Fibroblast of skin of abdomen (primary cell): ENCODE results near the gene TAF11L12. TPM values are rescaled to one million over a fixed set of nuclear protein-coding genes. Genes with fewer than 3 reads are reported as not detected.
"Not testable (repeated sequence)": the region's sequence is repeated elsewhere in the genome, so short reads cannot be mapped to it uniquely, and the experiment has no call there.

Experiments
- DNase-seq: peaks from one replicate; pipeline ENCODE4 v3.0.0-alpha.2; 2013
- polyA plus RNA-seq, 2 experiments: library from polyadenylated mRNA; unstranded; fragments of 120-200 nt; gene quantifications; one replicate each; pipeline ENCODE4 v1.2.1, GENCODE V29; 2013; ENCODE audit not compliant: insufficient read length in 2 of 2

The TAF11L12 gene
- not detected for polyA plus RNA-seq (2013, experiment 1 of 2; ENCODE audit: insufficient read length)
- not detected for polyA plus RNA-seq (2013, experiment 2 of 2; ENCODE audit: insufficient read length)

DNA sequence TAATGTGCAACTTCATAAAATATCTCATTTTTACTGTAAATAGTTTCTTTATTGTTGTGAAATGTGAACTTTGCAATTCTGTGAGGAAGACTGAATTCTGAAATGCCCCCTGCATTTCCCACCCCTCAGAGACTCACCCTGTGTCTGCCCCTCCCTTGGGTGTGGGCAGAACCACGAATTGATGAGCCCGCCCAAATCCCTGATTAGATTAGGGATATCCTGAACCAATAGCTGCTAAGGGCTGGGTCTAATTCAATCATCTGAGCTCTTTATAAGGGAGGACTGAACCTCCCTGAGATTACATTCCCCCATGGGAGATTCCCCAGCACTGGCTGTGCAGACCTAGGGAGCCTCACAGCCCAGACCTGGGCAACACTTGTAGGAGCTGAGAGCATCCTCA is at the start of gene TAF11L12:
TAF11L12 (plus strand) TSS at position 301 of the 400 bp plus-strand sequence.
- not testable (repeated sequence) for DNase-seq

GRCh38 chr5:17585658-17586057 is 24.5 kb upstream of the TAF11L12 start, which contains the start of gene TAF11L7:
Gene TAF11L7, minus strand, starts transcription at chr5:17585758.
- DNase-seq = not testable (repeated sequence)

- DNase-seq = not testable (repeated sequence)
These were observed 19.3 kb upstream of the TAF11L12 start, which contains the start of gene TAF11L8 for GRCh38 chr5:17590860-17591259. Gene TAF11L8, minus strand, starts transcription at chr5:17590960.

- not testable (repeated sequence) for DNase-seq
These were observed 15.9 kb upstream of the TAF11L12 start, which contains the start of gene TAF11L9 for GRCh38 chr5:17594255-17594654. Gene TAF11L9, minus strand, starts transcription at chr5:17594394.

- DNase-seq = not testable (repeated sequence)
These were observed 12.5 kb upstream of the TAF11L12 start, which contains the start of gene TAF11L10 for GRCh38 chr5:17597728-17598127. Gene TAF11L10, minus strand, starts transcription at chr5:17597828.

- DNase-seq = not testable (repeated sequence)
These were observed 6.3 kb upstream of the TAF11L12 start, which contains the start of gene TAF11L11 for GRCh38 chr5:17603880-17604279. Gene TAF11L11, plus strand, starts transcription at chr5:17604183.

GRCh38 chr5:17604951-17605350 is 5.2 kb upstream of the TAF11L12 start:
- no peak for DNase-seq

DNA sequence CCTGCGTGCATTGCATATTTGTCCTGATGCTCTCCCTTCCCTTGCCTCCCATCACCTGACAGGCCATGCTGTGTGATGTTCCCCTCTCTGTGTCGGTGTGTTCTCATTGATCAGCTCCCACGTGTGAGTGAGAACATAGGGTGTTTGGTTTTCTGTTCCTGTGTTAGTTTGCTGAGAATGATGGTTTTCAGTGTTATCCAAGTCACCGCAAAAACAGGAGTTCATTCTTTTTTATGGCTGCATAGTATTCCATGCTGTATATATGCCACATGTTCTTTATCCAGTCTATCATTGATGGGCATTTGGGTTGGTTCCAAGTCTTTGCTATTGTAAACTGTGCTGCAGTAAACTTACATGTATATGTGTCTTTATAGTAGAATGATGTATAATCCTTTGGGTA is 2.7 kb upstream of the TAF11L12 start:
- DNase-seq = not testable (repeated sequence)

- no peak for DNase-seq
These were observed 4.8 kb downstream of the TAF11L12 start for GRCh38 chr5:17614872-17615605.

- no peak for DNase-seq
These were observed 9.2 kb downstream of the TAF11L12 start for GRCh38 chr5:17619354-17619753.

- no peak for DNase-seq
These were observed 10.4 kb downstream of the TAF11L12 start for GRCh38 chr5:17620627-17621026.

DNA sequence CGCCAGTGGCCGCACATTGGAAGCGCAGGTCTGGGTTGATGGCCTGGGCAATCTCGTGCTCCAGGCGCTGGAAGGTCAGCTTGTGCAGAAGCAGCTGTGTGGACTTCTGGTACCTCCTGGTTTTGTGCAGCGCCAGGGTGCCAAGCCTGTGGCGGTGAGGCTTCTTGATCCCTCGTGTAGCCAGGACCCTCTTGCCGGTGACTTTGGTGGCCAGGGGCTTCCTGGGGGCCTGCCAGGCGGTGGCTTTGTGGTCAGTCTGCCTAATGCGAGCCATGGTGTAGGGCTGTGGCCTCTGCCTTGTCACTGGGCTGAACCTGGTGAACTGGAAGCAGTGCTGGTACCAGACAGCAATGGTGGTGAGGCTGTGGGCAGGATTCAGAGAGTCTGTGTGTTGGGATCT is 15.5 kb downstream of the TAF11L12 start:
- DNase-seq = no peak

DNA sequence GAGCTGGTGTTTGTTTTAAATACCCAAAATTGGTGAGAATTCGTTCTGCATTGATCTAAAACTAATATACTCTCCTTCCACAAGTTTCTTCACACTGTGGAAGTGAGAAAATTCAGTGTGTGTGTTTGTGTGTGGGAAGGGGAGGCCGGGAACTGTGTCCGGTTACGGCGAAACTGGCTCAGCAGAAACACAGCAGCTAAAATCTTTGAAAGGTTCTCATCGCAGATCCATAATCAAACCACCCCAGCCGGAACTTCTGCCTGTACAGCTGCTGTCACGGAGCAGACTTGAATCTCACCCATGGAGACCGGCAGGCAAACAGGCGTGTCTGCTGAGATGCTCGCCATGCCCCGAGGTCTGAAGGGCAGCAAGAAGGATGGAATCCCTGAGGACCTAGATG is 21.6 kb downstream of the TAF11L12 start, which contains the start of gene TAF11L13:
TAF11L13 (plus strand) TSS at position 301 of the 400 bp plus-strand sequence.
- DNase-seq = not testable (repeated sequence)

- DNase-seq = no peak
These were observed 24.0 kb downstream of the TAF11L12 start, which contains the start of gene TAF11L14 for GRCh38 chr5:17634160-17634559. Gene TAF11L14, plus strand, starts transcription at chr5:17634460.

GRCh38 chr5:17649232-17649631 is 39.0 kb downstream of the TAF11L12 start:
- DNase-seq = not testable (repeated sequence)

- not testable (repeated sequence) for DNase-seq
These were observed 45.1 kb downstream of the TAF11L12 start for GRCh38 chr5:17655201-17655759.

DNA sequence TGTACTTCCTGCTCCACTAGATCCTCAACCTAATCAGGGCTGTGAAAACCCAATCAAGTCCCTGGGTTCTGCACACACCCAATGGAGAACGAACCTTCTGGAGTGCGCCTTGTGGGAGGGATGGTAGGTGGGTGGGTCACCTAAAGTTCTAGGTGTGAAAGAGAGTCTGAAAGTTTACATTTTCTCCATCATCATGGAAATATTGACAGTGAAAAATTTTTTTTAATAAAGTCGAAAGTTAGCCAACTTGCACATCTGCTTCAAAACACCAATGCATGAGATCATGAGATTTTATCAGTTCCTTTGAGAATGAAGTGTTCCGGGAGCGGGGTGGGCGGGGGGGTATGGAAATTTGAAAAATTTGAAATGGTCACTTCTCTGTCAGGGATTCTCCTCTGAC is 45.7 kb downstream of the TAF11L12 start:
- no peak for DNase-seq
